Measurements from ENCODE around the gene TMCO4.
"Not testable (repeated sequence)": the region's sequence is repeated elsewhere in the genome, so short reads cannot be mapped to it uniquely, and the experiment has no call there.

TMCO4 gene

DNA sequence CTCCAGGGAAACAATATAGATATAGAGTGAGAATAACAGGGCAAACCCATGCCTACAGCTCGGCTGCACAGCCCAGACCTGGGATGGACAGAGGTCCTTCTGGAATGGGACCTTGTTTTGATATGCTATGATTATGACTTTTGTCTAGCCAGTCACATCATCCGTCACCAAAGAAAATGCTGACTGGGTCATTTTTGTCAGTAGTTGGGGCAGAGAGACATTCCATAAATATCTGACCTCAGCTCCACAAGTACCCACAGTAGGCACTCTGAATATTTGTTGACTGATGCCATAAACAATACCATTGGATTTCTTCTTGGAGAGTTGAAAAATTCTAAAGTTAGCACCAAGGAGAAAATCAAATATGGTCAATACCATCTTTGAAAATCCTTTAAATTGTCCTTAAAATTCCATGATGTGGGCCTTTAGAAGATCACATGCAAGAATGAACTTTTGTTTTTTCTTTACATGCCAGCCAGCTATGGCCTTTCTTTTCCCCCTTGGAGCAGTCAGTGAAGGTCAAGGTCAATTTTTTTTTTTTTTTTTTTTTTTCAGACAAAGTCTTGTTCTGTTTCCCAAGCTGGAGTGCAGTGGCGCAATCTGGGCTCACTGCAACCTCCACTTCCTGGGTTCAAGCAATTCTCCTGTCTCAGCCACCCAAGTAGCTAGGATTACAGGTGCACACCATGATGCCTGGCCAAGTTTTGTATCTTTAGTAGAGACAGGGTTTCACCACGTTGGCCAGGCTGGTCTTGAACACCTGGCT is 7.3 kb downstream of the TMCO4 start:
- no peak for DNase-seq (ENCODE audit: low read depth)
- H3K4me3 ChIP-seq (ENCODE audit: low read depth, low read length), result no peak overlapping the region
- TF ChIP-seq, protein P1, sequence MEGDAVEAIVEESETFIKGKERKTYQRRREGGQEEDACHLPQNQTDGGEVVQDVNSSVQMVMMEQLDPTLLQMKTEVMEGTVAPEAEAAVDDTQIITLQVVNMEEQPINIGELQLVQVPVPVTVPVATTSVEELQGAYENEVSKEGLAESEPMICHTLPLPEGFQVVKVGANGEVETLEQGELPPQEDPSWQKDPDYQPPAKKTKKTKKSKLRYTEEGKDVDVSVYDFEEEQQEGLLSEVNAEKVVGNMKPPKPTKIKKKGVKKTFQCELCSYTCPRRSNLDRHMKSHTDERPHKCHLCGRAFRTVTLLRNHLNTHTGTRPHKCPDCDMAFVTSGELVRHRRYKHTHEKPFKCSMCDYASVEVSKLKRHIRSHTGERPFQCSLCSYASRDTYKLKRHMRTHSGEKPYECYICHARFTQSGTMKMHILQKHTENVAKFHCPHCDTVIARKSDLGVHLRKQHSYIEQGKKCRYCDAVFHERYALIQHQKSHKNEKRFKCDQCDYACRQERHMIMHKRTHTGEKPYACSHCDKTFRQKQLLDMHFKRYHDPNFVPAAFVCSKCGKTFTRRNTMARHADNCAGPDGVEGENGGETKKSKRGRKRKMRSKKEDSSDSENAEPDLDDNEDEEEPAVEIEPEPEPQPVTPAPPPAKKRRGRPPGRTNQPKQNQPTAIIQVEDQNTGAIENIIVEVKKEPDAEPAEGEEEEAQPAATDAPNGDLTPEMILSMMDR (IDR thresholded peaks at IDR 0.05; ENCODE audit: insufficient read depth, low read depth, low read length, missing control alignments), result no peak

DNA sequence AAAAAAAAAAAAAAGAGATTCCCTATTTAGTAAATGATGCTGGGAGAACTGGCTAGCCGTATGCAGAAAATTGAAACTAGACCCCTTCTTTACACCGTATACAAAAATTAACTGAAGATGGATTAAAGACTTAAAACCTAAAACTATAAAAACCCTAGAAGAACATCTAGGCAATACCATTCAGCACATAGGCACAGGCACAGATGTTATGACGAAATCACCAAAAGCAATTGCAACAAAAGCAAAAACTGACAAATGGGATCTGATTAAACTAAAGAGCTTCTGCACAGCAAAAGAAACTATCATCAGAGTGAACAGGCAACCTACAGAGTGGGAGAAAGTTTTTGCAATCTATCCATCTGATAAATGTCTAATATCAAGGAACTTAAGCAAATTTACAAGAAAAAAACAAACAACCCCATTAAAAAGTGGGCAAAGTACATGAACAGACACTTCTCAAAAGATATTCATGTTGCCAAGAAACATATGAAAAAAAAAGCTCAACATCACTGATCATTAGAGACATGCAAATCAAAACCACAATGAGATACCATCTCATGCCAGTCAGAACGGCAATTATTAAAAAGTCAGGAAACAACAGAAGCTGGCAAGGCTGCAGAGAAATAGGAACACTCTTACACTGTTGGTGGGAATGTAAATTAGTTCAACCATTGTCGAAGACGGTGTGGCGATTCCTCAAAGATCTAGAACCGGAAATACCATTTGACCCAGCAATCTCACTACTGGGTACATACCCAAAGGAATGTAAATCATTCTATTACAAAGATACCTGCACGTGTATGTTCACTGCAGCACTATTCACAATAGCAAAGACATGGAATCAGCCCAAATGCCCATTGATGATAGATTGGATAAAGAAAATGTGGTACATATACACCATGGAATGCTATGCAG is 9.4 kb downstream of the TMCO4 start:
- H3K4me3 ChIP-seq (ENCODE audit: low read depth, low read length); DNase-seq (ENCODE audit: low read depth): not testable (repeated sequence)

DNA sequence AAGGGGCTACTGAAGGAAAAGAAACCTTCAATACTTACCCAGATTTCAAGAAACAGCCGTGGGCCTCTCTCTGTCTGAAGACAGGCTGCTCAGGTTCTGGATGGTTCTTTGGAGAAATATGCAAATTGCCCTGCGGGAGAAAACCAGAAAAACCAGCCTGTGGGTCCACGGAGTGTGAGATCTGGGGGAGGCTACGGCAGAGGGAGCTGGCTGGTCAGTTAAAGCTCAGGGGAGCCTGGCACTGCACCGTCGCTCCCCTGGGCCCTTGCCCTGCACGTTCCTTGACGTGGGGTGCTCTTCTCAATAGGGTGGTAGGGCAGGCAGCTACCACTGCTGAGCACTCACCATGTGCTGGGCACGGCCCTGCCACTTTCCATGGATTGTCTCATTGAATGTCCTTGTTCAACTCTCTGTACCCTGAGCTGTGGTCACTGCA is 12.7 kb downstream of the TMCO4 start:
- no peak for DNase-seq (ENCODE audit: low read depth)
- TF ChIP-seq, protein P1 (IDR thresholded peaks at IDR 0.05; ENCODE audit: insufficient read depth, low read depth, low read length, missing control alignments), result no peak
- H3K4me3 ChIP-seq (ENCODE audit: low read depth, low read length), result no peak overlapping the region

DNA sequence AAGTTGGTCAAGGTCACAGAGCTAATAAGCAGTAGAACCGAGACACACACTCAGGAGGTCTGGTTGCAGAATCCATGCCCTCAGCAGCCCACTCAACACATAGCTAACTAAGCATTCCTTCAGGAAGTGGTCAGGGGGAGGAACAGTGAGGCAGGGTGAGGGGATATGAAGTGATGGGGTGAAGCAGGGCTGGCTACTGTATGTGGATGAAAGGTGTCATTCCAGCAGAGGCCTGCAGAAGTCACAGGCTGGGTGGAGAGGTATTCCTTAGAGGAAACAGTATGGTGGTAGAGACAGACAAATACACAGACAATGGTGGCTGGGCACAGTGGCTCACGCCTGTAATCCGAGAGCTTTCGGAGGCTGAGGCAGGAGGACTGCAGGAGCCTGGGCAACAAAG is 14.1 kb downstream of the TMCO4 start:
- TF ChIP-seq, protein P1 (IDR thresholded peaks at IDR 0.05; ENCODE audit: insufficient read depth, low read depth, low read length, missing control alignments), result no peak
- no peak for DNase-seq (ENCODE audit: low read depth)

DNA sequence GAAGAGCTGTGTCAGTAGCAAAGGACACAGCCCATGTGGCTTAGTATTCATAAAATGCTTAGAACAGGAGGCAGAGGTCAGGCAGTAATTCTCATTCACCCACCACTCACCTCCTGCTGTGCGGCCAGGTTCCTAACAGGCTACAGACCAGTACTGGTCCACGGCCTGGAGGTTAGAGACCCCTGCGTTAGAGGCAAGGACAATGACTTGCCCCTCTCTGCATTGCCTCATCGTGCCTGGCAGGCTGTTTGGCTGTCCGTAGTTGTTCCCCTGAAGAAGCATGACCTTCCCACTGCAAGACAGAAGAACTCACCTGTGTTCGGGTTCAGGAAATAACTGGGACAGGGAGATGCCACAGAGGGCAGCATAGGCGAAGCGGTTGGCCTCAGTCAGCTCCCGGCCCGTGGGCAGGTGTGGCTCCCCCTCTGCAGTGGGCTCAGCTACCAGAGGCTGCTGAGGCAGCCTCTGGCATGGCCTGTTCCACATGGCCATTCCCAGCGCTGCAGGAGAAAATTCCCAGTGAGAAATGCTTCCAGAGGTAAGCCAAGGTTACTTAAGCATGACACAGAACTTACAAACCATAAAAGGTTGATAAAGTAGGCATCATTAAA is 19.3 kb downstream of the TMCO4 start:
- no peak overlapping the region for H3K4me3 ChIP-seq (ENCODE audit: low read depth, low read length)
- TF ChIP-seq, protein P1 (IDR thresholded peaks at IDR 0.05; ENCODE audit: insufficient read depth, low read depth, low read length, missing control alignments), result no peak
- no peak for DNase-seq (ENCODE audit: low read depth)

More for the DNA sequence above, 14.1 kb downstream of the TMCO4 start:
- no peak overlapping the region for H3K4me3 ChIP-seq (ENCODE audit: low read depth, low read length)

DNA sequence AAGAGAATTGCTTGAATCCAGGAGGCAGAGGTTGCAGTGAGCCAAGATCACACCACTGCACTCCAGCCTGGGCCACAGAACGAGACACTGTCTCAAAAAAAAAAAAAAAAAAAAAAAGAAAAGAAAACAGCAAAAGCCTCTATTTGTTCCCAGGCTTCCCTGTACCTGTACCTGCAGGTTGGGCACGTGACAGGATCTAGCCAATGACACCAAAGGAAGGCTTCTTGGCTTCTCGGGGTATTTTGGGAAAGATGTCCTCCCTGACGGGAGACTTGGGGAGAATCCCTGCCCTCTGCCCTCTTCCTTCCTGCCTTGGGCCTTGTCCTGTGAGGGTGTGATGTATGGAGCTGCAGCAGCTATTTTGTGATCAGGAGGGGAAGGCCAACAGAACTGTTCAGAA is 22.8 kb downstream of the TMCO4 start:
- no peak for DNase-seq (ENCODE audit: low read depth)
- TF ChIP-seq, protein P1 (IDR thresholded peaks at IDR 0.05; ENCODE audit: insufficient read depth, low read depth, low read length, missing control alignments), result no peak
- H3K4me3 ChIP-seq (ENCODE audit: low read depth, low read length), result no peak overlapping the region

DNA sequence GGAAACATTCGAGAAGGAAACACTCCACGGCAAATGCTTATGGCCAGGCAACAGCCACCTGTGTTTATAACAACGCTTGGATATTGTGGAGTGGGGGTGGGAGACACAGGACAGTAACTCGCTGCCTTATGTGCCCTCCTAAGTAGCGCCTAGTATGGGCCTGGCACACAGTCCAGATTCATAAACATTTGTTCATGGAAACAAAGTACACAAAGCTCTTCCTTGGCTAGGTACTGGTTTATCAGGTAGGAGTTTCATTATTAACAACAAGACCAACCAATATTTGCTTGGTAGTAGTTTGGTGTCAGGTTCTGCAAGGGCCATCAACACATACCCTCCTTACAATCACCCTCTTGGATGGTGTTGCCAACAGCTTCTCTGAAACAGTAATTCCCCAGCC is 23.4 kb downstream of the TMCO4 start:
- TF ChIP-seq, protein P1 (IDR thresholded peaks at IDR 0.05; ENCODE audit: insufficient read depth, low read depth, low read length, missing control alignments), result no peak
- DNase-seq (ENCODE audit: low read depth), result no peak
- H3K4me3 ChIP-seq (ENCODE audit: low read depth, low read length), result no peak overlapping the region

Data from GM12865 (cell line).